Hepatocyte (in vitro differentiated cells): ENCODE results near the gene TBC1D1.

ENCODE experiments used
- CTCF ChIP-seq: fragments of 200-600 bp; sonication (generic); IDR thresholded peaks from 2 replicates; pipeline ENCODE4 v1.5.1; 2016; ENCODE audit warnings: antibody characterized with exemption, mild to moderate bottlenecking; ENCODE audit not compliant: poor library complexity
- EZH2phosphoT487 ChIP-seq: fragments of 200-600 bp; sonication (generic); IDR thresholded peaks from one replicate; pipeline ENCODE4 v1.6.1; 2018; ENCODE audit warnings: antibody characterized with exemption, mild to moderate bottlenecking, low read depth, moderate library complexity; ENCODE audit not compliant: unreplicated experiment, severe bottlenecking

- TF ChIP-seq CTCF: no peak
- TF ChIP-seq EZH2phosphoT487: no peak
Measured at GRCh38 chr4:38026158-38026740, 135.4 kb downstream of the TBC1D1 start.
